GM21619 (cell line): ENCODE measurements around the gene ACAT2.
"Not testable (repeated sequence)": the region's sequence is repeated elsewhere in the genome, so short reads cannot be mapped to it uniquely, and the experiment has no call there.

Experiments
- ATAC-seq: cut with Tn5 transposase; IDR thresholded peaks from one replicate; pipeline ENCODE4 v1.9.1; 2021; ENCODE audit not compliant: unreplicated experiment

Gene ACAT2

GRCh38 chr6:159806021-159806458 lies 44.2 kb downstream of the ACAT2 start:
- ATAC-seq = no peak

GRCh38 chr6:159807150-159807858 lies 45.5 kb downstream of the ACAT2 start:
- no peak for ATAC-seq

GRCh38 chr6:159808647-159809046 lies 46.8 kb downstream of the ACAT2 start:
- ATAC-seq = no peak

- no peak for ATAC-seq
Measured at GRCh38 chr6:159809149-159809548, 47.3 kb downstream of the ACAT2 start.

GRCh38 chr6:159813781-159814180 lies 51.9 kb downstream of the ACAT2 start:
- no peak for ATAC-seq

GRCh38 chr6:159815410-159815809 lies 53.6 kb downstream of the ACAT2 start:
- no peak for ATAC-seq

- not testable (repeated sequence) for ATAC-seq
Measured at GRCh38 chr6:159816775-159817174, 54.9 kb downstream of the ACAT2 start.

GRCh38 chr6:159817951-159818739 lies 56.3 kb downstream of the ACAT2 start:
- ATAC-seq = no peak

- no peak for ATAC-seq
Measured at GRCh38 chr6:159819098-159819497, 57.3 kb downstream of the ACAT2 start.

GRCh38 chr6:159819932-159820640 lies 58.2 kb downstream of the ACAT2 start:
- ATAC-seq = peak; percentile 53

- no peak for ATAC-seq
Measured at GRCh38 chr6:159821122-159821521, 59.3 kb downstream of the ACAT2 start.

GRCh38 chr6:159821726-159822125 lies 59.9 kb downstream of the ACAT2 start:
- ATAC-seq = no peak

- ATAC-seq = no peak
Measured at GRCh38 chr6:159823953-159824352, 62.1 kb downstream of the ACAT2 start.

- not testable (repeated sequence) for ATAC-seq
Measured at GRCh38 chr6:159824690-159825089, 62.8 kb downstream of the ACAT2 start.

GRCh38 chr6:159826004-159826403 lies 64.2 kb downstream of the ACAT2 start:
- ATAC-seq = no peak

GRCh38 chr6:159826968-159827647 lies 65.3 kb downstream of the ACAT2 start:
- ATAC-seq = no peak

GRCh38 chr6:159828074-159828473 lies 66.2 kb downstream of the ACAT2 start:
- ATAC-seq = no peak
